KOPT-K1 (cell line): Measurements from ENCODE around the gene LPP.

ENCODE experiments used
- H3K27ac ChIP-seq: fragments of 200-600 bp; sonication (generic); 2 replicates; pipeline ENCODE4 v1.5.1; 2016; ENCODE audit warnings: antibody characterized with exemption, mild to moderate bottlenecking, low read depth, low read length; ENCODE audit not compliant: poor library complexity, severe bottlenecking
- H3K36me3 ChIP-seq: fragments of 200-600 bp; sonication (generic); 2 replicates; pipeline ENCODE4 v1.5.1; 2017; ENCODE audit warnings: antibody characterized with exemption, mild to moderate bottlenecking, low read length, moderate library complexity; ENCODE audit not compliant: insufficient read depth
- H3K9me3 ChIP-seq: fragments of 200-600 bp; sonication (generic); 2 replicates; pipeline ENCODE4 v1.5.1; 2017; ENCODE audit warnings: antibody characterized with exemption, low read length, mild to moderate bottlenecking; ENCODE audit not compliant: insufficient read depth, poor library complexity, severe bottlenecking

Gene LPP

GRCh38 chr3:188209034-188209433 is 55.1 kb downstream of the LPP start:
- Histone ChIP-seq H3K27ac (no peak overlapping the region), H3K36me3 (no peaks in the 10 kb centered on the region), H3K9me3 (no peaks in the 10 kb centered on the region)

GRCh38 chr3:188209740-188210139 is 55.8 kb downstream of the LPP start:
- H3K27ac ChIP-seq: no peak overlapping the region
- H3K36me3 ChIP-seq: no peaks in the 10 kb centered on the region
- H3K9me3 ChIP-seq: no peaks in the 10 kb centered on the region

- H3K9me3 ChIP-seq: no peaks in the 10 kb centered on the region
- H3K27ac ChIP-seq: no peak overlapping the region
- H3K36me3 ChIP-seq: no peaks in the 10 kb centered on the region
Measured at GRCh38 chr3:188211476-188211875, 57.5 kb downstream of the LPP start.

GRCh38 chr3:188212308-188212969 is 58.5 kb downstream of the LPP start:
- Histone ChIP-seq H3K36me3 (no peaks in the 10 kb centered on the region), H3K9me3 (no peaks in the 10 kb centered on the region), H3K27ac (no peak overlapping the region)

- H3K27ac ChIP-seq: no peak overlapping the region
- H3K36me3 ChIP-seq: no peaks in the 10 kb centered on the region
- no peaks in the 10 kb centered on the region for H3K9me3 ChIP-seq
Measured at GRCh38 chr3:188214442-188214841, 60.5 kb downstream of the LPP start.

- H3K9me3 ChIP-seq: no peaks in the 10 kb centered on the region
- H3K27ac ChIP-seq: no peak overlapping the region
- H3K36me3 ChIP-seq: no peaks in the 10 kb centered on the region
Measured at GRCh38 chr3:188215129-188215528, 61.2 kb downstream of the LPP start.

GRCh38 chr3:188217011-188217463 is 63.1 kb downstream of the LPP start:
- H3K27ac ChIP-seq: peak overlapping the region; percentile 25
- H3K9me3 ChIP-seq: no peaks in the 10 kb centered on the region
- H3K36me3 ChIP-seq: no peaks in the 10 kb centered on the region

GRCh38 chr3:188217726-188218125 is 63.8 kb downstream of the LPP start:
- Histone ChIP-seq H3K9me3 (no peaks in the 10 kb centered on the region), H3K27ac (peak overlapping the region; percentile 25), H3K36me3 (no peaks in the 10 kb centered on the region)

- no peak overlapping the region for H3K27ac ChIP-seq
- no peaks in the 10 kb centered on the region for H3K9me3 ChIP-seq
- H3K36me3 ChIP-seq: no peaks in the 10 kb centered on the region
Measured at GRCh38 chr3:188218603-188219002, 64.6 kb downstream of the LPP start.

- H3K36me3 ChIP-seq: no peaks in the 10 kb centered on the region
- no peaks in the 10 kb centered on the region for H3K9me3 ChIP-seq
- H3K27ac ChIP-seq: no peak overlapping the region
Measured at GRCh38 chr3:188219147-188219546, 65.2 kb downstream of the LPP start.

- no peaks in the 10 kb centered on the region for H3K36me3 ChIP-seq
- no peak overlapping the region for H3K27ac ChIP-seq
- no peaks in the 10 kb centered on the region for H3K9me3 ChIP-seq
Measured at GRCh38 chr3:188220097-188220788, 66.3 kb downstream of the LPP start.

GRCh38 chr3:188220988-188221818 is 67.2 kb downstream of the LPP start:
- Histone ChIP-seq H3K9me3 (no peaks in the 10 kb centered on the region), H3K36me3 (no peaks in the 10 kb centered on the region), H3K27ac (no peak overlapping the region)

- H3K27ac ChIP-seq: no peak overlapping the region
- H3K36me3 ChIP-seq: no peaks in the 10 kb centered on the region; the same call in 1 of the 2 replicates
- no peaks in the 10 kb centered on the region for H3K9me3 ChIP-seq
Measured at GRCh38 chr3:188223936-188224335, 70.0 kb downstream of the LPP start.

GRCh38 chr3:188227442-188227841 is 73.5 kb downstream of the LPP start:
- no peaks in the 10 kb centered on the region for H3K9me3 ChIP-seq
- no peak overlapping the region for H3K27ac ChIP-seq
- H3K36me3 ChIP-seq: no peaks in the 10 kb centered on the region; the same call in 1 of the 2 replicates

GRCh38 chr3:188229177-188229576 is 75.2 kb downstream of the LPP start:
- Histone ChIP-seq H3K9me3 (no peaks in the 10 kb centered on the region), H3K27ac (no peak overlapping the region), H3K36me3 (no peaks in the 10 kb centered on the region; the same call in 1 of the 2 replicates)
